Gastrocnemius medialis (tissue), 4 donors: ENCODE measurements around the gene CNPY4.

ENCODE experiments used
- CTCF ChIP-seq, 5 experiments: fragments of 450-650 bp in 3 of 5; fragments of 200-600 bp in 2 of 5; sonication (generic) in 2 of 5; IDR thresholded peaks in 4 of 5; conservative IDR thresholded peaks in 1 of 5; 1 replicate in 4 of 5; 2 replicates in 1 of 5; pipeline ENCODE4 v1.5.1; 2016 to 2019; ENCODE audit warnings: antibody characterized with exemption in 5 of 5, mild to moderate bottlenecking in 3 of 5, moderate library complexity in 3 of 5
- POLR2A ChIP-seq, 2 donors: fragments of 450-650 bp; IDR thresholded peaks; one replicate each; pipeline ENCODE4 v1.6.1; 2017; ENCODE audit warnings: antibody characterized with exemption in 2 of 2, mild to moderate bottlenecking in 2 of 2, moderate library complexity in 2 of 2

DNA sequence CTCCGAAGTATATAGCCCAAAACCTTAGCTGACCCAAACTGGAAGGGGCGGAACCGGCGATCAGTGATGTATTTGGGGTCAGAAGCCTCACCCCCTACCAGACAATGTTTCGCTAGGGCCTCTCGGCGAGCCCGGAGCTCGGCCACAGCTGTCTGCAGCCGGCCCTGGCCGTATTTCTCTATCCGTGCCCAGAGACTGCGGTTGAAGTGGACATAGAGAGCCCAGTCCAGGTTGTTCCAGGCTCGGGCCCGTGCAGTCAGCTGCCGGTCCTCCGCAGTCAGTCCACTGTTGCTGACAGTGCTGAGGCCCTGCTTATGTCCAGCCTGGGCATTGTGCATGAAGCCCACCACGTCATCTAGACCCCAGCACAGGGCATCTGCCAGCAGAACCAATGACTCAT is 40.6 kb downstream of the CNPY4 start:
- TF ChIP-seq CTCF (IDR thresholded peaks at IDR 0.05 in 4 of 5, conservative IDR thresholded peaks at IDR 0.05 in 1 of 5) (no peak), POLR2A (IDR thresholded peaks at IDR 0.05) (no peak)
